ENCODE data around the gene OTOG.
"Not testable (repeated sequence)": the region's sequence is repeated elsewhere in the genome, so short reads cannot be mapped to it uniquely, and the experiment has no call there.

The OTOG gene

DNA sequence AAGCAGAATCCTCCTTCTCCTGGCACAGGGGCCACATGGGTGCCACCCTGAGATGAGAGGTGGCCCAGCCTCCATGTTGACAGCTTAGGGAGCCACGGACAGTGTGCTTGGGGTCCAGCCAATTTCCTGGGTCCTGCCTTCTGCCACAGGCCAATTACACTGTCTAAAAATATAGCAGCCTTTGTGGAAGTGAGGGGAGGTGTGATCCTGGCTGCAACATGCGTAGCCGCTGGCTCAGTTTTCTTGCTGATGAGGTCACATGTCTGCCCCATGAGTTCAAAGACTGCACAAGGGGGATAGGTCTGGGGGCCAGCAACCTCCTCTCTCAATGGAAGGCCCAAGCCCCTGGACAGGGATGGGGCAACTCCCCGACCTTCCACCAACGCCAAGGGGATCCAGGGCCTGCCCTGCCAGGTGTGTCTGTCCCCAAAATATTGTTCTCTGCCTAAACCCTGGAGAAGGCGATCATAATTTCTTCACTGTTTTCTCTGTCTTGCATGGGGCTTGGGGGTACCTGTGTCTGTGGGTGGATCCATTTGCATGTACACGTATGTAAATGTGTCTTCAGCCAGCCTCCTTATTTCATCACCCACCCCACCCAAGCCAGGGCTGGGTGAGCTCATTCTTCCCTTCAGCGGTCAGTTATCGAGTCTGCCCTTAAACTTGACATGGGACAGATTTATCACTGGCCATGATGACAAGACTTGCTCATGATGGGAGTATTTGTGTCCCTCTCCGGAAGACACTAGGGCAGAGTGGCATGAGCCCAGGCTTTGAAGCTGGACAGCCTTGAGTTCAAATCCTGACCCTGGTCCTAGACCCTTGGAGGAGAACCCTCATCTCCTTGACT is 59.4 kb downstream of the OTOG start:
- no peak for DNase-seq

- DNase-seq = no peak
Observed at GRCh38 chr11:17607083-17607429, 60.0 kb downstream of the OTOG start.

DNA sequence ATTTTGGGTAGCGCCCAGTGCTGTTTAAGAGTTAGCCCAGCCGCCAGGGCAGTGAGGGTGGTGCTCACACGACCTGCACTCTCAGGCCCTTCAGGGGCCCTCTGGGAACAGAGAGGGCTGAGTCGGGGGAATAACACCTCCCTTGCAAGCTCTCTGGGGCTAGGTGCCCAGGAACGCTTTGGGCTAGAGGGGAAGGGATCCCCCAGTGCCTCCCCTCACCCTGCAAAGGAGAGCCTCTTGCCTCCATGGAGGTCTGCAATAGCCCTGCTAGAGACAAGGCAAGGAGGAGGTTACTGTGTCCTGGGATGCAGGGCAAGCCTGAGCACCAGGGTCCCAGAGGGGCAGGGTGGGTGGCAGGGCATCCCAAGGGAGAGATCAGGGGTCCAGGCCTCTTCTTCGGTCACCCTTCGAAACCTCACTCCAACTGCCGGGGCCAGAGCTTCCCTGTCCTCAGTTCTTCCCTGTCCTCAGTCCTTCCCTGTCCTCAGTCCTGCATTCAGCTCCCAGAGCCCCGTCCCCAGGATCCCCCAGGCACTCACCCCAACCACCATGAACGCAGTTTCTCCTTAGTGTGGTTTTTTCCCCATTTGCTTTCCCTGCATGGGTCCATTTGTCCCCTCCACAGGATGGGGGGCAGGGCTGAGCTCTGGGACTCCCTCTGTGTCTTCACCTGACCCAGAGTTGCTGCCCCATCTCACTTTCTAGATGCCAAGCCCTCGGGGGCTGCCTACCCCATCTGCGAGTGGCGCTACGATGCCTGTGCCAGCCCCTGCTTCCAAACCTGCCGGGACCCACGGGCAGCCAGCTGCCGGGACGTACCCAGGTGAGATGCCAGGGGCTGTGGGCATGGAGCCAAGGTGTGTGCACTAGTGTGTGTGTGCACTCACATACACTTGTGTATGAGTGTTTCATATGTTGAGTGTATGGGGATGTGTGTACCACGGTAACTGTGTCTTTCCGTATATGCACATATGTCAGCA is 60.8 kb downstream of the OTOG start:
- no peak for DNase-seq

DNA sequence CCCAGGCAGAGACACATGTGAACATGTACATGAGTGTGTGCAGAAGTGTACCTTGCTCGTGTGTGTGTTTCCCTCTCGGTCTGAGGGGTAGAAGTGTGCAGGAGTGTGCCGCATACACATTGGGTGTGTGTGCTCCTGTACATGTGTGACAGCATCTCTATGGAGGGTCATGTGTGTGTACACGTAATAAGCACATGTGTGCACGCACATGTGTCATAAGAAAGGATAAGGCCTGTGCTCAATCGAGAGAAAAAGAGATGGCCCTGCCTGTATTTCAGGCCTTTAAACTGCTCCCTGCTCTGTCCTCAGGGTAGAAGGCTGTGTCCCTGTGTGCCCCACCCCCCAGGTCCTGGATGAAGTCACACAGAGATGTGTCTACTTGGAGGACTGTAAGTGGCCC is 61.8 kb downstream of the OTOG start:
- no peak for DNase-seq

DNA sequence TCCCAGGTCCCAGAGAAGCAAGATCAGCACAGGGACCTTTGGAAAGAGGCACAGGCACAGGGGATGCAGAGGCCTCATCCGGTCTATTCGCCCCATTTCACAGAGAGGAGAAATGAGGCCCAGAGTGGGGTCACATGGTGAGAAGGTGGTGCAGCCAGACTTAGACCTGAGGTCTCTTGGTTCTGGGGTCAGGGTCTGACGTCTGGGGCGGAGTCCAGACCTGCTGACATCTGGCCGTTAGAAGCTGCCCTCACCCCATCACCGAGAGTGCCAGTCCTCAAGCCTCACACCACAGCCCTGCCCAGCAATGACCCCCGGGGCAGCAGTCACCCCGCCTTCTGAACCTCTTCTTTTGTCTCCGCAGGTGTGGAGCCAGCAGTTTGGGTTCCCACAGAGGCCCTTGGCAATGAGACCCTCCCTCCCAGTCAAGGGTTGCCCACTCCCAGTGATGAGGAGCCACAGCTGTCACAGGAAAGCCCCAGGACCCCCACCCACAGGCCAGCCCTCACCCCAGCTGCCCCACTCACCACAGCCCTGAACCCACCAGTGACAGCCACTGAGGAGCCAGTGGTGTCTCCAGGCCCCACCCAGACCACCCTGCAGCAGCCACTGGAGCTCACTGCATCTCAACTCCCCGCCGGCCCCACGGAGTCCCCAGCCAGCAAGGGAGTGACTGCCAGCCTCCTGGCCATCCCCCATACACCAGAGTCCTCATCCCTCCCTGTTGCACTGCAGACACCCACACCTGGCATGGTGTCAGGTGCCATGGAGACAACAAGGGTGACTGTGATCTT is 62.4 kb downstream of the OTOG start:
- DNase-seq = no peak

GRCh38 chr11:17610085-17610894 is 63.2 kb downstream of the OTOG start:
- no peak for DNase-seq

- no peak for DNase-seq
Observed at GRCh38 chr11:17611049-17611448, 64.0 kb downstream of the OTOG start.

GRCh38 chr11:17611503-17612220 is 64.6 kb downstream of the OTOG start:
- no peak for DNase-seq

DNA sequence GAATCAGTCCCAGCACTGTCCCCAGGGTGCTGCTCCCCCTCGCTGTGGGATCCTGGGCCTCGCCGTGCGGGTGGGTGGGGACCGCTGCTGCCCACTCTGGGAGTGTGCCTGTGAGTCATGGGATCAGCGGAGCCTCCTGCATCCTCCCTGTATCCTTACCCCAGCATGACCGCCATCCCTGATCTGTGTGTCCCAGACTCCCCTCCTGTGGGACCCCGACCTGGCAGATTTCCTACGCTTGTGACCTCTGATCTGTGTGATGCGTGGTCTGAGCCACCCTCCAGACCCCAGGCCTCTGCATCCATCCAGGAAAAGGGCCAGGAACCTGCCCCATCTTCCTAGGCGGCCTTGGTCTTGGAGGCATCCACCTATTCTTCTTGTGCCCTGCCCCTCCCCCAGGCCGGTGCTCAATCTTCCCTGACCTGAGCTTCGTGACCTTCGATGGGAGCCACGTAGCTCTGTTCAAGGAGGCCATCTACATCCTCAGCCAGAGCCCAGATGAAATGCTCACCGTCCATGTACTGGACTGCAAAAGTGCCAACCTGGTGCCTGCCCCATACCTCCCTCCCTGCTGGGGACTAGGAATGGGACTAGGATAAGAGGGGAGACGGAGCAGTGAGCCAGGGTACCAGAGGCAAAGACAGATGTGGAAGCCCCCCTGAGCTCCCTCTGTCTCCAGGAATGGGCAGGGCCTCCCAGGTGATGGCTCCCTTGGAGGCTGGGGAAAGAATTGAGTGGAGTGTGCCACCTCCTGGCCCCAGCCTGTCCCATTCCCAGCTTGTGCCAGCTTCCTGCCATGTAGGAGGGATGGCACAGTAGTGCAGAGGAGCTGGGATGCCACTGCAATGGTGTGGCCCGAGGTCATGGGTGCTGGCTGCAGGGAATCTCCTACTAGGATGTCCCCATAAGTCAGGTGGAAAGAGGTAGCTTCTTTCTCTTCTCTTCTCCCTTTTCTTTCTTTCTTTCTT is 65.4 kb downstream of the OTOG start:
- no peak for DNase-seq

DNA sequence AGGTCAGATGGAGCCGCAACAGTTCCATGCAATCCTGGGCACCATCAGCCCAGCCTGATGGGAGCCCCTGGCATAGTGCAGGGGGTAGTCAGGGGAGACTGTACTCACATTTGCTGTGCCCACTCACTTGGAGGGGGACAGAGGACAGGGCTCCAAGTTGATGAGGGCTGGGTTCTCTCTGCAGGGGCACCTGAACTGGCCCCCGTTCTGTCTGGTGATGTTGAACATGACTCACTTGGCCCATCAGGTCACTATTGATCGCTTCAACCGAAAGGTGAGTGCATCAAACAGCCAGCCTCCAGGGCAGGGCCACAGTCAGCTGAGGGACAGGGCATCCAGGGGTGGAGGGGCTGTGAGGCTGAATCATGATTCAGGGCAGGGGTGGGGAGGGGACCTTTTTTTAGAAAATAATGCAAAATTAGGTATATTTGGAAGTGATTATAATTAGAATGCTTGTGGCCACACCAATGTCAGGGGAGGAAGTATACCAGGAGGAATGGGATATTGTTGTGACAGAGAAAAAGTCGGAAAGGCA is 66.4 kb downstream of the OTOG start:
- no peak for DNase-seq

DNA sequence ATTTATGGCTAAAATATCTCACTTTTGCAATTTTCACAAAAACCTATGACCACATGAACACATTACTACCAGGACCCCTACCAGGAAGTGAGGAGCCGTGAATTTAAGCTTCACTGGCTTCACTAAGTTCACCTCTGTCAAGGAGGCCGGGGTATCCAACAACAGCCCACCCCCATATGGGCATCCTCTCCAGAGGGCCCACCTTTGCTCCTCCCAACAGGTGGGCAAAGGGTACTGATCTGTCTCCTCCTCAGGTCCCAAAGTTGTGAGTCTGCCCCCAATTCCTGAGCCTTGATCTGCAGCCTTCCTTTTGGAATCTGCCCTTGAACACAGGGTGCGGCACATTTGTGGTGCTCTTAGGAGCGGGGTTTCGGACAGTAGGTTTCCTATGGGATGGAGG is 66.9 kb downstream of the OTOG start:
- DNase-seq = no peak

GRCh38 chr11:17622711-17623110 is 75.7 kb downstream of the OTOG start:
- not testable (repeated sequence) for DNase-seq

GRCh38 chr11:17629113-17629512 is 82.1 kb downstream of the OTOG start:
- no peak for DNase-seq

GRCh38 chr11:17630936-17631335 is 83.9 kb downstream of the OTOG start:
- DNase-seq = no peak

DNA sequence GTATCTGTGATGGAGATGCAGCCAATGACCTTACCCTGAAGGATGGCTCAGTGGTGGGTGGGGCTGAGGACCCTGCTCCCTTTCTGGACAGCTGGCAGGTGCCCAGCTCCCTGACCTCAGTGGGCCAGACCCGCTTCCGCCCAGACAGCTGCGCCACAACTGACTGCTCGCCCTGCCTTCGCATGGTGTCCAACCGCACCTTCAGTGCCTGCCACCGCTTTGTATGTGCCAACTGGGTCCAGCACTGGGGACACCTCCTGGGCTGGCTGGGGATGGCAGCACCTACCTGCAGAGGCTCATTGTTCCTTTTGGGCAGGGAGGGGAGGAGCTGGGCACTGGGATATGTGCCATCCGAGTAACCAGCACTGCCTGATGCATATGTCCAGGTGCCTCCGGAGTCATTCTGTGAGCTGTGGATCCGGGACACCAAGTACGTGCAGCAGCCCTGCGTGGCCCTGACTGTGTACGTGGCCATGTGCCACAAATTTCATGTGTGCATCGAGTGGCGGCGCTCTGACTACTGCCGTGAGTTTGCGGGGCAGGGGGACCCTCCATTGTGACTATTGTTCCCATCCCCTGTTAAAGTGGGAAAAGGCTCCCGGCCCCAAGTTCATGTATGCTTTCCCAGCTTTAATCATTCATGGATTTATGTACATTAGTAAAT is 84.8 kb downstream of the OTOG start:
- DNase-seq = no peak

- DNase-seq = no peak
Observed at GRCh38 chr11:17633279-17633986, 86.4 kb downstream of the OTOG start.

DNA sequence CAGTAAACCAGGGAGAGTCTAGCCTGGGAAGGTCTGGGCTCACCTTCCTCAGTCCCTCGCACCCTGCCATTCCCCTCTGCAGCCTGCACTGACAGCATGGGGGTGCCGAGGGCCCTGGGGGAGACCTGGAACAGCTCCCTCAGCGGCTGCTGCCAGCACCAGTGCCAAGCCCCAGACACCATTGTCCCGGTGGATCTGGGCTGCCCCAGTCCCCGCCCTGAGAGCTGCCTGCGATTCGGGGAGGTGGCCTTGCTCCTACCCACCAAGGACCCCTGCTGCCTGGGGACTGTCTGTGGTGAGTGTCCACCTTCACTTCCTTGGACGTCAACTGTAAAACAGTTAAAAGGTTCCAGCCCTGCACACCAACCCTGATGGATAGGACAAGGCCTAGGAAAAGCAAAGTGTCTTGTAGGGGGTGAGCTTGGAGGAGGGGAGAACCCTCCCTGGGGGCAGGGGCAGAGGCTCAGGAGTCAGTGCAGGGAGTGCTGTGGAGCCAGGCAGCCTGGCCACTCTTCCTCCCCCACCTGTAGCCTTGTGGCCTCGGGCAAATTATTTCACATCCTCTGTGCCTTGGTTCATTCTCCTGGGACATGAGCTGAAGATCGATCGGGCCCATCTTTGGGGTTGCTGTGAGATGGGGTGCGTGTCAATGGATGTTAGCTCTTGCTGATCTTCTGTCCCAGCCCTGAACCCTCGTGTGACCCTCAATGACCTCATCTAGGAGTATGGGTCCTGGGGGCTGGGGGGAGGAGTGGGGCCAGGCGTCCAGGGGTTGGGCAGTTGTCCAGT is 87.1 kb downstream of the OTOG start:
- DNase-seq = no peak
